Subcutaneous abdominal adipose tissue (tissue), 5 donors: Measurements from ENCODE around the gene HUNK.
"Not testable (repeated sequence)": the region's sequence is repeated elsewhere in the genome, so short reads cannot be mapped to it uniquely, and the experiment has no call there.

ENCODE experiments used
- H3K27ac ChIP-seq: one replicate; pipeline ENCODE4 v1.7.0; 2013; ENCODE audit warnings: low read depth, mild to moderate bottlenecking, inconsistent platforms, low read length, moderate library complexity
- H3K27me3 ChIP-seq, 5 donors: one replicate each; pipeline ENCODE4 v1.7.0; 2013; ENCODE audit warnings: low read length in 5 of 5, inconsistent platforms in 1 of 5; ENCODE audit not compliant: control insufficient read depth in 5 of 5, insufficient read depth in 4 of 5
- H3K36me3 ChIP-seq, 5 donors: one replicate each; pipeline ENCODE4 v1.7.0; 2013; ENCODE audit warnings: low read length in 5 of 5; ENCODE audit not compliant: control insufficient read depth in 5 of 5, insufficient read depth in 5 of 5
- H3K4me1 ChIP-seq, 5 donors: one replicate each; pipeline ENCODE4 v1.7.0; 2013; ENCODE audit warnings: low read length in 5 of 5, mild to moderate bottlenecking in 3 of 5, moderate library complexity in 1 of 5; ENCODE audit not compliant: control insufficient read depth in 5 of 5, insufficient read depth in 5 of 5
- H3K4me3 ChIP-seq, 5 donors: one replicate each; pipeline ENCODE4 v1.7.0; 2013; ENCODE audit warnings: low read length in 5 of 5, low read depth in 1 of 5
- H3K9ac ChIP-seq, 5 donors: one replicate each; pipeline ENCODE4 v1.7.0; 2013; ENCODE audit warnings: low read length in 5 of 5, mild to moderate bottlenecking in 4 of 5, moderate library complexity in 3 of 5
- H3K9me3 ChIP-seq, 5 donors: one replicate each; pipeline ENCODE4 v1.7.0; 2013; ENCODE audit warnings: low read length in 5 of 5; ENCODE audit not compliant: control insufficient read depth in 5 of 5
- donor health status: healthy.
- donor health status: healthy.
- donor health status: healthy.
- donor health status: healthy.
- donor health status: healthy.

HUNK gene

GRCh38 chr21:31943561-31943960, 70.7 kb downstream of the HUNK start:
- H3K4me3 ChIP-seq: no peak overlapping the region
- no peak overlapping the region for H3K27ac ChIP-seq
- no peaks in the 10 kb centered on the region for H3K36me3 ChIP-seq
- H3K27me3 ChIP-seq: peaks cover 0 to 2% (median 0%) of the 10 kb centered on the region in 5 donors
- no peak overlapping the region for H3K9ac ChIP-seq
- no peaks in the 10 kb centered on the region for H3K9me3 ChIP-seq
- H3K4me1 ChIP-seq: peaks cover 0 to 1% (median 0%) of the 10 kb centered on the region in 5 donors

GRCh38 chr21:31945141-31945540, 72.3 kb downstream of the HUNK start:
- no peak overlapping the region for H3K4me3 ChIP-seq
- peaks cover 0 to 1% (median 0%) of the 10 kb centered on the region in 5 donors for H3K4me1 ChIP-seq
- H3K9ac ChIP-seq: no peak overlapping the region
- peaks cover 0 to 4% (median 0%) of the 10 kb centered on the region in 5 donors for H3K27me3 ChIP-seq
- H3K9me3 ChIP-seq: no peaks in the 10 kb centered on the region
- H3K27ac ChIP-seq: no peak overlapping the region
- no peaks in the 10 kb centered on the region for H3K36me3 ChIP-seq

- H3K36me3 ChIP-seq: no peaks in the 10 kb centered on the region
- no peak overlapping the region for H3K9ac ChIP-seq
- H3K4me1 ChIP-seq: peaks cover 0 to 1% (median 0%) of the 10 kb centered on the region in 5 donors
- peaks cover 0 to 4% (median 0%) of the 10 kb centered on the region in 5 donors for H3K27me3 ChIP-seq
- no peak overlapping the region for H3K27ac ChIP-seq
- no peak overlapping the region for H3K4me3 ChIP-seq
- H3K9me3 ChIP-seq: no peaks in the 10 kb centered on the region
Measured at GRCh38 chr21:31945546-31945945, 72.7 kb downstream of the HUNK start.

- Histone ChIP-seq H3K27ac (no peak overlapping the region), H3K9ac (no peak overlapping the region), H3K9me3 (no peaks in the 10 kb centered on the region), H3K36me3 (no peaks in the 10 kb centered on the region), H3K4me1 (peaks cover 0 to 1% (median 0%) of the 10 kb centered on the region in 5 donors), H3K4me3 (no peak overlapping the region), H3K27me3 (peaks cover 0 to 4% (median 0%) of the 10 kb centered on the region in 5 donors)
Measured at GRCh38 chr21:31946231-31946630, 73.4 kb downstream of the HUNK start.

- H3K9ac ChIP-seq, H3K27me3 ChIP-seq, H3K27ac ChIP-seq, H3K9me3 ChIP-seq, H3K4me3 ChIP-seq, H3K36me3 ChIP-seq, H3K4me1 ChIP-seq: not testable (repeated sequence)
Measured at GRCh38 chr21:31946876-31947550, 74.2 kb downstream of the HUNK start.

GRCh38 chr21:31948676-31949075, 75.9 kb downstream of the HUNK start:
- H3K4me3 ChIP-seq: no peak overlapping the region
- H3K36me3 ChIP-seq: no peaks in the 10 kb centered on the region
- H3K27me3 ChIP-seq: peaks cover 0 to 4% (median 0%) of the 10 kb centered on the region in 5 donors
- H3K9me3 ChIP-seq: no peaks in the 10 kb centered on the region
- H3K27ac ChIP-seq: no peak overlapping the region
- H3K9ac ChIP-seq: no peak overlapping the region
- peaks cover 0 to 1% (median 0%) of the 10 kb centered on the region in 5 donors for H3K4me1 ChIP-seq

GRCh38 chr21:31952828-31953227, 80.0 kb downstream of the HUNK start:
- Histone ChIP-seq H3K9me3 (no peaks in the 10 kb centered on the region), H3K27ac (no peak overlapping the region), H3K4me1 (no peaks in the 10 kb centered on the region), H3K36me3 (no peaks in the 10 kb centered on the region), H3K27me3 (peaks cover 0 to 4% (median 0%) of the 10 kb centered on the region in 5 donors), H3K4me3 (no peak overlapping the region), H3K9ac (no peak overlapping the region)

- Histone ChIP-seq H3K27me3 (no peaks in the 10 kb centered on the region), H3K36me3 (no peaks in the 10 kb centered on the region), H3K27ac (no peak overlapping the region)
Measured at GRCh38 chr21:31957631-31958030, 84.8 kb downstream of the HUNK start.

GRCh38 chr21:31959881-31960280, 87.1 kb downstream of the HUNK start:
- no peaks in the 10 kb centered on the region for H3K36me3 ChIP-seq
- H3K9ac ChIP-seq: no peak overlapping the region

More at GRCh38 chr21:31957631-31958030, 84.8 kb downstream of the HUNK start:
- Histone ChIP-seq H3K4me1 (no peaks in the 10 kb centered on the region), H3K9me3 (peaks cover 0 to 5% (median 2%) of the 10 kb centered on the region in 5 donors), H3K9ac (no peak overlapping the region), H3K4me3 (no peak overlapping the region)

GRCh38 chr21:31961027-31961426, 88.2 kb downstream of the HUNK start:
- H3K9ac ChIP-seq: no peak overlapping the region
- no peaks in the 10 kb centered on the region for H3K27me3 ChIP-seq
- no peak overlapping the region for H3K4me3 ChIP-seq
- H3K36me3 ChIP-seq: no peaks in the 10 kb centered on the region
- H3K27ac ChIP-seq: no peak overlapping the region
- H3K9me3 ChIP-seq: peaks cover 0 to 5% (median 2%) of the 10 kb centered on the region in 5 donors
- no peaks in the 10 kb centered on the region for H3K4me1 ChIP-seq

More at GRCh38 chr21:31959881-31960280, 87.1 kb downstream of the HUNK start:
- Histone ChIP-seq H3K4me3 (no peak overlapping the region), H3K9me3 (peaks cover 0 to 5% (median 2%) of the 10 kb centered on the region in 5 donors), H3K4me1 (no peaks in the 10 kb centered on the region), H3K27ac (no peak overlapping the region), H3K27me3 (no peaks in the 10 kb centered on the region)
